ENCODE data around the gene DYSF. TPM values are rescaled to one million over a fixed set of nuclear protein-coding genes. Genes with fewer than 3 reads are reported as not detected.
A peak's percentile ranks its signal among the peaks of the same experiment; 100 is the strongest.

Gene DYSF
- total RNA-seq, 4 donors from 2014 or later: 17.4 to 40.7 (median 18.5) TPM

DNA sequence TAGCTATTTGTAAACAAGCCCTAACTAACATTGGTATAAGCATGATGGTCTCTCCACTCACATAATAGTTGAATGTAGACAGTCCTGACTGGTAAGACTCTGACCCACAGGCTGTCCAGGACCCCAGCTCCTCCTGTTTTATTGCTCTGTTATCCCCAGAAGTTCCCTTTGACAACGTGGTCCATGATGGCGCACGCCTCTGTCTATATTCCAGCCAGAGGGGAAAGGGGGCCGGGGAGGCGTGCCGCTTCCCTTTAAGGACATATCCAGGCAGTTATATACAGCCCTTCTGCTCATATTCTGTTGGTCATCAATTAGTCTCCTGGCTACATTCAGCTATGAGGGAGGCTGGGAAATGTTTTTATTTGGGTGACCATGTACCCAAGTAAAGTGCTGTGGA is 6.7 kb downstream of the DYSF start:
- Histone ChIP-seq H3K4me1 (peaks cover 56 to 74% (median 67%) of the 10 kb centered on the region in 4 donors), H3K36me3 (no peaks in the 10 kb centered on the region), H3K4me3 (no peak overlapping the region), H3K27ac (replicated peaks in 1 of 4) (no peak overlapping the region), H3K9me3 (no peaks in the 10 kb centered on the region), H3K27me3 (no peaks in the 10 kb centered on the region)
- intact Hi-C loops (cut with DNase I): no loop called here
- TF ChIP-seq, protein P1, sequence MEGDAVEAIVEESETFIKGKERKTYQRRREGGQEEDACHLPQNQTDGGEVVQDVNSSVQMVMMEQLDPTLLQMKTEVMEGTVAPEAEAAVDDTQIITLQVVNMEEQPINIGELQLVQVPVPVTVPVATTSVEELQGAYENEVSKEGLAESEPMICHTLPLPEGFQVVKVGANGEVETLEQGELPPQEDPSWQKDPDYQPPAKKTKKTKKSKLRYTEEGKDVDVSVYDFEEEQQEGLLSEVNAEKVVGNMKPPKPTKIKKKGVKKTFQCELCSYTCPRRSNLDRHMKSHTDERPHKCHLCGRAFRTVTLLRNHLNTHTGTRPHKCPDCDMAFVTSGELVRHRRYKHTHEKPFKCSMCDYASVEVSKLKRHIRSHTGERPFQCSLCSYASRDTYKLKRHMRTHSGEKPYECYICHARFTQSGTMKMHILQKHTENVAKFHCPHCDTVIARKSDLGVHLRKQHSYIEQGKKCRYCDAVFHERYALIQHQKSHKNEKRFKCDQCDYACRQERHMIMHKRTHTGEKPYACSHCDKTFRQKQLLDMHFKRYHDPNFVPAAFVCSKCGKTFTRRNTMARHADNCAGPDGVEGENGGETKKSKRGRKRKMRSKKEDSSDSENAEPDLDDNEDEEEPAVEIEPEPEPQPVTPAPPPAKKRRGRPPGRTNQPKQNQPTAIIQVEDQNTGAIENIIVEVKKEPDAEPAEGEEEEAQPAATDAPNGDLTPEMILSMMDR (IDR thresholded peaks at IDR 0.05): no peak
- no peak for TF ChIP-seq POLR2AphosphoS5 (IDR thresholded peaks at IDR 0.05)
- TF ChIP-seq POLR2A (IDR thresholded peaks at IDR 0.05; ENCODE audit: low read depth): no peak
- TF ChIP-seq EP300 (IDR thresholded peaks at IDR 0.05): no peak
- 84% methylated on average over 6 of the region's 6 CpGs for WGBS
- peak; percentile 82 for DNase-seq (ENCODE audit: extremely low spot score)

- Histone ChIP-seq H3K36me3 (no peaks in the 10 kb centered on the region), H3K4me3 (no peak overlapping the region), H3K4me1 (peaks cover 55 to 70% (median 66%) of the 10 kb centered on the region in 4 donors), H3K27ac (replicated peaks in 1 of 4) (no peak overlapping the region), H3K9me3 (no peaks in the 10 kb centered on the region), H3K27me3 (peaks cover 0 to 2% (median 0%) of the 10 kb centered on the region in 4 donors)
- WGBS: 56% methylated on average over 9 of the region's 9 CpGs
- peak; percentile 81 for DNase-seq (ENCODE audit: extremely low spot score)
- TF ChIP-seq, protein P1 (IDR thresholded peaks at IDR 0.05): peak; percentile 28 to 58 (median 50)
- TF ChIP-seq POLR2AphosphoS5 (IDR thresholded peaks at IDR 0.05): no peak
- intact Hi-C loops (cut with DNase I): loop anchor here (1.0 kb wide), 1 partner anchor 49 kb away; no protein-coding TSS in a partner anchor
Observed at GRCh38 chr2:71460595-71461303, 7.4 kb downstream of the DYSF start.

DNA sequence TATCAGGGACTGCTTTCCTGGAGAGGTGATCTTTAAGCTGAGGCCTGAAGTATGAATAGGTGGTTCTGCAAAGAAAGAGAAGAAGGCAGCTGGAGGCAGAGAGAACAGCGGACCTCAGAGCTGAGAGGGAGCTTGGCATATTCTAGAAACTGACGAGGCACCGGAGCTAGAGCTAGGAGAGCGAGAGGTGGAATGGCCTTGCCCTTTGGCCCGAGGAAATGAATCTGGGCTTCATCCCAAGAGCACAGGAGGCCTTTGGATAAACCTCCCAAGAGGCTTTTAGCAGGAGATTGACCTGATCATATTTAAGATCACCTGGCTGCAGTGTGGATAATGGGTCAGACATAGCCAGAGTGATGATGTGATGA is 7.9 kb downstream of the DYSF start:
- intact Hi-C loops (cut with DNase I): loop anchor here (1.0 kb wide), 1 partner anchor 48 kb away; no protein-coding TSS in a partner anchor
- Histone ChIP-seq H3K4me1 (peaks cover 55 to 70% (median 66%) of the 10 kb centered on the region in 4 donors), H3K36me3 (no peaks in the 10 kb centered on the region), H3K27me3 (peaks cover 0 to 6% (median 0%) of the 10 kb centered on the region in 4 donors), H3K4me3 (no peak overlapping the region), H3K27ac (replicated peaks in 1 of 4) (no peak overlapping the region), H3K9me3 (no peaks in the 10 kb centered on the region)
- no peak for TF ChIP-seq POLR2AphosphoS5 (IDR thresholded peaks at IDR 0.05)
- TF ChIP-seq POLR2A (IDR thresholded peaks at IDR 0.05; ENCODE audit: low read depth): no peak
- TF ChIP-seq, protein P1 (IDR thresholded peaks at IDR 0.05): no peak
- no peak for TF ChIP-seq EP300 (IDR thresholded peaks at IDR 0.05)
- WGBS: 49% methylated on average over 5 of the region's 5 CpGs
- no peak for DNase-seq (ENCODE audit: extremely low spot score)

DNA sequence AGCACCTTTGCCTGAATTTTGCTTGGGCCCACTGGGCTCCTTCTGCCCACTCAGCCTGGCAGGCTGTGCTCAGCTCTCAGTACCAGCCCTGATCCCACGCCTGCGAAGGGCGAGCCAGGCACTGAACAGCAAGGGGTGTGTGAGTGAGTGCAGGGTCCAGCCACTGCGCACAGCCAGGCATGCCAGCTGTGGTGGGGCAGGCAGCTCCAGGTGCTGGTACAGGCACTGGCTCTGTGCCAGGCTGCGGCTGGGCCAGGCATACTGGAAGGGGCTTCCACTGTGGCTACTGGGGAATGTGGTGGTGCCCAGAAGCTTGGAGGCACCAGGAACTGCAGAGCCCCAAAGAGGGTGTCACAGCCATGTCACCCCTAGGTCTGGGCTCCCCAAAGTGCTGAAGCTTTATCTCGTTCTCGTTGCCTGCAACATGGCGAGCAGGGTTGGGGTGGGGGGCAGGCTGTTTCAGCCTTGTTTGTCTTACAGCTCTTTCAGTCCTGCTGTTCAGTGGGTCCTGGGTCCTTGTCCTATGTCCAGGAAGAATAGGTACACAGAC is 8.8 kb downstream of the DYSF start:
- intact Hi-C loops (cut with DNase I): no loop called here
- Histone ChIP-seq H3K9me3 (no peaks in the 10 kb centered on the region), H3K27me3 (peaks cover 0 to 6% (median 0%) of the 10 kb centered on the region in 4 donors), H3K36me3 (no peaks in the 10 kb centered on the region), H3K4me3 (no peak overlapping the region), H3K27ac (replicated peaks in 1 of 4) (no peak overlapping the region), H3K4me1 (peaks cover 52 to 67% (median 62%) of the 10 kb centered on the region in 4 donors)
- TF ChIP-seq EP300 (IDR thresholded peaks at IDR 0.05) (no peak), POLR2A (IDR thresholded peaks at IDR 0.05; ENCODE audit: low read depth) (no peak), POLR2AphosphoS5 (IDR thresholded peaks at IDR 0.05) (no peak)
- TF ChIP-seq, protein P1 (IDR thresholded peaks at IDR 0.05): no peak
- DNase-seq (ENCODE audit: extremely low spot score): no peak
- 97% methylated on average over 5 of the region's 8 CpGs for WGBS
